Astrocyte (in vitro differentiated cells and primary cell): ENCODE data around the gene SLC12A2.

Experiments used
- EZH2 ChIP-seq: IDR thresholded peaks from 2 replicates; pipeline ENCODE4 v1.6.1; 2012; ENCODE audit warnings: mild to moderate bottlenecking, low read length, inconsistent platforms; ENCODE audit not compliant: insufficient read depth
- TF ChIP-seq, protein P1 (sequence below): IDR thresholded peaks from 2 replicates; pipeline ENCODE4 v1.5.1; 2011; ENCODE audit warnings: low read depth, mild to moderate bottlenecking, inconsistent platforms, low read length, moderate library complexity; ENCODE audit not compliant: insufficient read depth

DNA sequence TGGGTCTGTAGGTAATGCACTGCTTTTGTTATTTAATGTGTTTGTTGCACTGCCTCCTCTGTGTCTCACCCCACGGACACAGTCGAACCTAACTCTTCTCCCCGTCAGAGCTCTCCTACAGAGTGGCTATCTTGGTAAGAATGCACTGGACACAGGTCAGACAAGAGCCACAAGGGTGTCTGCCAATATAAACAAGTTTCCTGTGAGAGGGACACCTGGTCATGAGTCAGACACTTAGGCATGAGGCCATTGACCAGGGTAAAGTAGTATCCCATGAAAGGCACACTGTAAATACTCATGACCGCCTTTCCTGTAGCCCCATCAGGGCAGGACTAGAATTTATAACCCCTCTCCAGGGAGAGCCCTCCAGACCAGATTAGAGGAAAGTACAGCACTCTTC, 115.5 kb downstream of the SLC12A2 start:
- TF ChIP-seq, protein P1, sequence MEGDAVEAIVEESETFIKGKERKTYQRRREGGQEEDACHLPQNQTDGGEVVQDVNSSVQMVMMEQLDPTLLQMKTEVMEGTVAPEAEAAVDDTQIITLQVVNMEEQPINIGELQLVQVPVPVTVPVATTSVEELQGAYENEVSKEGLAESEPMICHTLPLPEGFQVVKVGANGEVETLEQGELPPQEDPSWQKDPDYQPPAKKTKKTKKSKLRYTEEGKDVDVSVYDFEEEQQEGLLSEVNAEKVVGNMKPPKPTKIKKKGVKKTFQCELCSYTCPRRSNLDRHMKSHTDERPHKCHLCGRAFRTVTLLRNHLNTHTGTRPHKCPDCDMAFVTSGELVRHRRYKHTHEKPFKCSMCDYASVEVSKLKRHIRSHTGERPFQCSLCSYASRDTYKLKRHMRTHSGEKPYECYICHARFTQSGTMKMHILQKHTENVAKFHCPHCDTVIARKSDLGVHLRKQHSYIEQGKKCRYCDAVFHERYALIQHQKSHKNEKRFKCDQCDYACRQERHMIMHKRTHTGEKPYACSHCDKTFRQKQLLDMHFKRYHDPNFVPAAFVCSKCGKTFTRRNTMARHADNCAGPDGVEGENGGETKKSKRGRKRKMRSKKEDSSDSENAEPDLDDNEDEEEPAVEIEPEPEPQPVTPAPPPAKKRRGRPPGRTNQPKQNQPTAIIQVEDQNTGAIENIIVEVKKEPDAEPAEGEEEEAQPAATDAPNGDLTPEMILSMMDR = no peak
- TF ChIP-seq EZH2 = no peak
